ENCODE results near the gene MMP12.

The MMP12 gene

DNA sequence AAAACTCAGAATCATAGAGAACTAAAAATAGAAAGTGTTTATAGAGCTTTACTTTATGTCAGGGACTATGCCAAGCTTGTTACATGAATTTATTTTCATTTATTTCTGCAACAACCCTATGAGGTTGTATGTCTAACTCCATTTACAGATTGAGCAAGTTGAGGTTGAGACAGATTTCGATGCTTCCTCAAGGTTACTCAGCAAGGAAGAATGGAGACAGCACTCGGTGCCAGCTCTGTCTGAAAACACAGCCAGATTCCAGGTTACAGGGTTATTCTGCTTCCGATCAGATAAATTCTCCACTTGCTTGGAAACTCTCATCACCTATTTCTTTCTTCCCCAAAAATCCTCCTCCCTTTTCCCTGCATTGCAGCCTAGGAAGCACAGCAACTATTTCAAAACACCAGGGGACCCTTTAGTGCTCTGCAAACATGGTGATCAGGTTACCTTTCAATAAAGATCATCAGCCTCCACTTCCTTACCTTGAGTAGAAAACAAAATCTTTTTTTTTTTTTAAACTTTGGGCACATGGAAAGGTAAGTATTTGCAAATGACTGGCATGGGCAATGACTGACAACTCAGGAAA, 38.4 kb downstream of the MMP12 start:
- no peaks in the 10 kb centered on the region for H3K4me1 Mint-ChIP-seq (ENCODE audit: low read depth)
- no peak overlapping the region for H3K27ac Mint-ChIP-seq
- no peak overlapping the region for H3K4me3 Mint-ChIP-seq
- no peak for DNase-seq
- H3K36me3 Mint-ChIP-seq (ENCODE audit: low read depth) = no peaks in the 10 kb centered on the region
- no peaks in the 10 kb centered on the region for H3K9me3 Mint-ChIP-seq
- peaks cover 10% of the 10 kb centered on the region for H3K27me3 Mint-ChIP-seq

DNA sequence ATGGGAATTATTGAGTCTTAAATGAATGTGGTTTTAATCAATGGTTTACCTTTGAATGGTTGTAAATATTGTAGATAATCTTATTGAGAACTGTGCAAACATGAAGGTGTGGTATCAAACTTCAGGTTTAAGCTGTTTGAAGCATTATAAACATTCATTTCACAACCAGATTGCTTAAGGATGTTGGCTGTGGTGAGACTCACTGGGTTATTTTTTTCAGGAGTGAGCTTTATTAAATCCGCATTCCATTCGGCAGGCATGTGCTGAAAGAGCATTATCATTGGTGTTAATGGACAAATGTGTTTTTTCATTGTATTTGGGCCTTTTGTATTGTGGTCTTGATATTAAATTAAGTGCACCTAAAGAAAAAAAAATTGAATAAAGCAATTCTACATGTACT, 41.1 kb downstream of the MMP12 start:
- Mint-ChIP-seq H3K27me3 (peaks cover 25% of the 10 kb centered on the region), H3K27ac (no peak overlapping the region), H3K4me3 (no peak overlapping the region), H3K4me1 (ENCODE audit: low read depth) (no peaks in the 10 kb centered on the region), H3K36me3 (ENCODE audit: low read depth) (no peaks in the 10 kb centered on the region), H3K9me3 (no peaks in the 10 kb centered on the region)
- no peak for DNase-seq

DNA sequence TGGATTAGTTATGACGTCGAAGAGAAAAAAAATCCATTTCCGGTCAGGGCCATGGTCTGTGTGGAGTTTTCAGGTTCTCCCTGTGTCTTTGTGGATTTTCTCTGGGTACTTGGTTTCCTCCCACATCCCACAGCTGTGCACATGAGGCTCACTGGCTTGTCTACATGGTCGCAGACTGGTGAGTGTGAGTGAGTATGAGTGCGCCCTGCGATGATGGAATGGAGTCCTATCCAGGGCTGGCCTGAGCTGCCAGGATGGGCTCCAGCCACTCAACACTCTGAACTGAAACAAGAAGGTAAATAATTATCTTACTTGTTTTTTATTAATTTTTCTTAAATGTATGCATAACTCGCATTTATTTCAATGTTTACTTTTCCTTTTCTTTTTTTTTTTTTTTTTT, 42.2 kb downstream of the MMP12 start:
- no peaks in the 10 kb centered on the region for H3K9me3 Mint-ChIP-seq
- H3K36me3 Mint-ChIP-seq (ENCODE audit: low read depth) = no peaks in the 10 kb centered on the region
- H3K27me3 Mint-ChIP-seq = peaks cover 25% of the 10 kb centered on the region
- H3K4me1 Mint-ChIP-seq (ENCODE audit: low read depth) = no peaks in the 10 kb centered on the region
- no peak for DNase-seq
- no peak overlapping the region for H3K27ac Mint-ChIP-seq
- H3K4me3 Mint-ChIP-seq = no peak overlapping the region

DNA sequence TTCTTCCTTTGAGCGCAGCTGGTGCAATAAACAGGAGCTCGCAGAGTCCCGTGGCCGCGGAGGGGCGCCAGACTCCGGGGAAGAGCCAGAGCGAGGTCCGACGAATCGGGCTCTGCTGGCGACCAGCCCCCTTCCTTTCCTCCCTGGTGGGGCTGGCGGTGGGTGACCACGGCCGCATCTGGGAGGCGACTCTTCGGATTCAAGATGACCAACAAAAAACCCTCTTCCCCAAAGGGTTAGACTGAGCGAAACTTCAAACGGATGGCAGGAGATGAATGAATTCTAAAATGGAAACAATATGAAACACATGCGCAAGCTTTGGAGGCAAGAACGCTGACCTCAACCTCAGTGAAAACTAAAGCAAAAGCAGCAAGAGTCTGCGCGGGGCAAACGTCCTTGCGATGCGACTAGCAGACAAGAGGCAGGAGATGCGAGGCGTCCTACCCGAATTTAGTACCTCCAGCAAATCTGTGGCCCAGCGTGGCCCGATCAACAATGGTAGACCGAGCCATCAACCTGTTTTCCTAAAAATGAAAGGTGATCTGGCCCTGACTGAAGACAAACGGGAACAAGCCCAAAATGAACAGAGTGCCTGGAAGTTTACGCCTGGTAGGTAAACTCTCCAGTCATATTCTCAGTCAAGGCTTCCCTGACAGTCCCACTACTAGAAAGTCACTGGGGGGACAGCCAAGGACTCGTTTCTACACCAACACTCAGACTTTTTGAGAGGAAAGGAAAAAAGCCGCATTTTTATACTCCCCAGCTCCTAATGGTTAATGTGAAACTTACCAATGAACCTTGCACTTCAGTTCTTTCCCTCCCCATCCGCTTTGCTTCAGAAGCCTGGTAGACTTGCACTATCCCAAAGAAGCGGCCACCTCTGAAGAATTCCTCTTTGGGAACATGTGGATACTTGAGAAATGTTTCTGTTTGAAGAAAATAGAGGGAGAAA, 43.0 kb downstream of the MMP12 start:
- H3K4me3 Mint-ChIP-seq = no peak overlapping the region
- no peaks in the 10 kb centered on the region for H3K36me3 Mint-ChIP-seq (ENCODE audit: low read depth)
- no peak overlapping the region for H3K27ac Mint-ChIP-seq
- no peaks in the 10 kb centered on the region for H3K4me1 Mint-ChIP-seq (ENCODE audit: low read depth)
- H3K9me3 Mint-ChIP-seq = no peaks in the 10 kb centered on the region
- peaks cover 31% of the 10 kb centered on the region for H3K27me3 Mint-ChIP-seq
- DNase-seq = no peak

DNA sequence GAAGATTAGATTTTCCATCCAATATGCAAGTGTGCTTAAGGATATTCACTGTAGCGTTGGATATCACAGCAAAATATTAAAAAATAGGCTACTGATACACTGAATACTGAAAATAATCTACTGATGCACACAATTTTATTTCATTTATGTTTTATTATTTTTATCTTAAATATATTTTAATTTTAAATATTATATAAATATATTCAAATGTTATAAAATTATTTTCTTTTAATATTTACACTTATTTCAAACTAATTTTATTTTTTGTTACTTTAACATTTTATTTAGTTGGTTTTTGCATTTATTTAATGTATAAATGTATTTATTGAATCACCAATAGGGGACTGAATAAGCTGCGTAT, 43.7 kb downstream of the MMP12 start:
- Mint-ChIP-seq H3K9me3 (no peaks in the 10 kb centered on the region), H3K36me3 (ENCODE audit: low read depth) (no peaks in the 10 kb centered on the region), H3K27me3 (peaks cover 35% of the 10 kb centered on the region), H3K4me1 (ENCODE audit: low read depth) (no peaks in the 10 kb centered on the region), H3K4me3 (no peak overlapping the region), H3K27ac (no peak overlapping the region)
- no peak for DNase-seq

DNA sequence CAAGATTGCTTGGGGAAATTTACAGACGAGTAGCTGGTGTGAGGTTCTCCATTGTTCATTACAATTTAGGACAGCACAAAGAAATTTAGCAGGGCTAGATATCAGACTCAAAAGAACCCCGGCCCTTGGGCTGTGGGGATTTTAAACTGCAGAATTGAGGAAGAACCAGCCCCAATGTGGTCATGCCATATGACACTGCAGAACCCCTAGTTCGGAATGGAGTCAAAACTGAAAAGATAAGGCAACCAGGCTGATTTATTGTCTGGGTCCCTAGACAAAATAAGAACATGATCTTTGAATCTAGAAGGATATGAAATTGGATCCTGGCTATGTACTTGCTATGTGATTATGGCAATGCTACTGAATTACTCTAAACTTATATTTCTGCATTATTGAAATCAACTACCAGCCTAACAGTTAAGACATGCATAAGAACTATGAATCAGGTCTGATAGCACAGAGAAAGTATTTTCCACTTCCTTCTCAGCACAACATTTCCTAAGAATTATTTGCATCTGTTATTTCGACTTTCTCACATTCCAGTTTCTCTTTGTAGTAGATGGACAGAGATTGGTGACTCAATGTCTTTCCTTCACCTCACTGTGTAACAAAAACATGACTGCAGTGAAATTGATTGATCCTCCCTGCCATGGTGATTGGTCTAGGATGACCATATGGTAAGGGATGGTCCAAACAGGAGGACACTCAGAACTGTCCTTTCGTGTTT, 44.6 kb downstream of the MMP12 start:
- Mint-ChIP-seq H3K4me1 (ENCODE audit: low read depth) (no peaks in the 10 kb centered on the region), H3K36me3 (ENCODE audit: low read depth) (no peaks in the 10 kb centered on the region)
- no peak for DNase-seq

DNA sequence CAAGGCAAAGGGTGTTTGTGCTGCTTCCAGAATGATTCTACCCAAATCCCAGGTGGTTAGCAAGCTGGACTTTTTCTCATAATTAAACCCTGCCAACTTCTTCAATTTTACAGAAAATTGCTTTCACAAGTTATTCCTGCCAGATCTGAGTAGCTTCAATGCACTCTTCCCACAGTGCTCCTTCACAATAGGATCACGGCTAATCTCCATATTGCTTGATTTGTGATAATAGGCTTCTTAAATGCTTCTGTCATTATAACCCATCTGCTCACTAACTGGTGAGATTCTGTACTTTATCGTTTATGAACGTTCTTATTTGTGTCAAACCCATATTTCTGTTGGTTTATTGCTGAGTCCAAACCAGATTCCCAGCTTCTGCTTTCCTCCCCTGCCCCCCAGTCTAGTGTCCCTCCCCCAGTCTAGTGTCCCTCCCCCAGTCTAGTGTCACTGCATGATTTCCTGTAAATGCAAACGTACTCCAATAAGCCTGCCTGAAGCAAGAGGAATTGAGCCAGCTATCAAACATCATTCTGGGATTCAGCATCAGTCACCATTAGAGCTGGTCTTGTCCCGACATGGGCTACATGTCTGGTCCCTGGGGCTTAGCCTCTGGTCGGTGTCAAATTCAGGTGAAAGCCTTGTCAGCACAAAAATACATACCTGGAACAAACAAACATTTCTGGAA, 45.3 kb downstream of the MMP12 start:
- peaks cover 35% of the 10 kb centered on the region for H3K27me3 Mint-ChIP-seq
- no peaks in the 10 kb centered on the region for H3K36me3 Mint-ChIP-seq (ENCODE audit: low read depth)
- no peaks in the 10 kb centered on the region for H3K9me3 Mint-ChIP-seq
- DNase-seq = no peak
- H3K27ac Mint-ChIP-seq = no peak overlapping the region
- H3K4me1 Mint-ChIP-seq (ENCODE audit: low read depth) = no peaks in the 10 kb centered on the region
- no peak overlapping the region for H3K4me3 Mint-ChIP-seq

More for the DNA sequence above, 44.6 kb downstream of the MMP12 start:
- no peak overlapping the region for H3K27ac Mint-ChIP-seq
- H3K4me3 Mint-ChIP-seq = no peak overlapping the region
- peaks cover 35% of the 10 kb centered on the region for H3K27me3 Mint-ChIP-seq
- H3K9me3 Mint-ChIP-seq = no peaks in the 10 kb centered on the region

DNA sequence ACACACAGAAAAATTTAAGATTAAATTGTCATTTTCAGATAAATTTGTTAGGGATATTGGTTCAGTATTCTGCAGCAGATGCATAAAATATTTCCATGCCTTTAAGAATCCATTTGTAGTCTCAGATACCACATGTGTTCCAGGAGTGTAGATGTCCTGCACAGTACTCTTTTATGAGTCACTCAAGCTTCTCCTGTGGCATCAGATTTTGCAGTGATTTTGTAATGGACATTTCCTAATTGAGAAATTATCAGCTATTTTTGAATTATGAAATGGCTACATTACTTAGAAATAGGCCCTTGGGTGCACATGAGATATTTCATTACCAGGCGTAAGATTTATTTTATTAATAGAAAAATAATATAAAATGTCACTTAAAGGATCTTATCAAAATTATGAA, 50.2 kb downstream of the MMP12 start:
- no peaks in the 10 kb centered on the region for H3K4me1 Mint-ChIP-seq (ENCODE audit: low read depth)
- H3K27ac Mint-ChIP-seq = no peak overlapping the region
- H3K4me3 Mint-ChIP-seq = no peak overlapping the region
- peaks cover 15% of the 10 kb centered on the region for H3K27me3 Mint-ChIP-seq
- no peaks in the 10 kb centered on the region for H3K9me3 Mint-ChIP-seq
- no peaks in the 10 kb centered on the region for H3K36me3 Mint-ChIP-seq (ENCODE audit: low read depth)
- DNase-seq = no peak

DNA sequence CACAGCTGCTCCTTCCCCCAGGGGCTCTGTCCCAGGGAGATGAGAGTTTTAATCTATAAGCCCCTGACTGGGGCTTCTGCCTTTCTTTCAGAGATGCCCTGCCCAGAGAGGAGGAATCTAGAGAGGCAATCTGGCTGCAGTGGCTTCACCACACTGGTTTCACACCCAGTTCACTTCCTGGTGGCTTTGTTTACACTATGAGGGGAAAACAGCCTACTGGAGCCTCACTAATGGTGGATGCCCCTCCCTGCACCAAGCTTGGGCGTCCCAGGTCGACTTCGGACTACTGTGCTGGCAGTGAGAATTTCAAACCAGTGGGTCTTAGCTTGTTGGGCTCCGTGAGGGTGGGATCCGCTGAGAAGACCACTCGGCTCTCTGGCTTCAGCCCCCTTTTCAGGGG, 55.3 kb downstream of the MMP12 start:
- Mint-ChIP-seq H3K27me3 (no peaks in the 10 kb centered on the region), H3K4me1 (ENCODE audit: low read depth) (no peaks in the 10 kb centered on the region), H3K36me3 (ENCODE audit: low read depth) (no peaks in the 10 kb centered on the region), H3K9me3 (peaks cover 14% of the 10 kb centered on the region), H3K27ac (no peak overlapping the region), H3K4me3 (no peak overlapping the region)
- DNase-seq = no peak

DNA sequence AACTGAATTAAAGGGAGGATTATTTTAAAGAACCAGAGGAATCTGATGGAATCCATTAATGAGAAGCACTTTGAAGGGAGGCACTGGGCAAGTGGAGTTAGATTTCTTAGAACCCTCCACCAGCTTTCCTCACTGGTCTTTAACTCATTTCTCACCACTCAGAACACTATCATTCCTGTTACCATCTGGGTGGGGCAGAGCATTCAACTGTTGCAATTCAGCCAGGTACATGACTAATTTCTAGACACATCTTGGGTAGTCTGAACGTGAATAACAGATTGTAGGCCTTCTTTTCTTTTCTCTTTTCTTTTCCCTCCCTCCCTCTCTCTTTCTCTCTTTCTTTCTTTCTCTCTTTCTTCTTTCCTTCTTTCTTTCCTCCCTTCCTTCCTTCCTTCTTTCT, 61.3 kb downstream of the MMP12 start:
- DNase-seq = no peak
- no peaks in the 10 kb centered on the region for H3K36me3 Mint-ChIP-seq (ENCODE audit: low read depth)
- H3K27ac Mint-ChIP-seq = no peak overlapping the region
- no peak overlapping the region for H3K4me3 Mint-ChIP-seq
- H3K27me3 Mint-ChIP-seq = peaks cover 7% of the 10 kb centered on the region
- no peaks in the 10 kb centered on the region for H3K4me1 Mint-ChIP-seq (ENCODE audit: low read depth)
- peaks cover 14% of the 10 kb centered on the region for H3K9me3 Mint-ChIP-seq

Measured in activated T-cell treated with anti-CD3 and anti-CD28 coated beads, Interleukin-2, amount 50 U/mL, for 24 hours (primary cell).